NOMO-1 (cell line): Measurements from ENCODE around the gene KCNE1.
A peak's percentile ranks its signal among the peaks of the same experiment; 100 is the strongest.

ENCODE experiments used
- DNase-seq, 2 experiments: peaks; one replicate each; lab custom pipeline; 2025; ENCODE audit not compliant: unreplicated experiment in 2 of 2; lab: John Stamatoyannopoulos, UW

KCNE1 gene

DNA sequence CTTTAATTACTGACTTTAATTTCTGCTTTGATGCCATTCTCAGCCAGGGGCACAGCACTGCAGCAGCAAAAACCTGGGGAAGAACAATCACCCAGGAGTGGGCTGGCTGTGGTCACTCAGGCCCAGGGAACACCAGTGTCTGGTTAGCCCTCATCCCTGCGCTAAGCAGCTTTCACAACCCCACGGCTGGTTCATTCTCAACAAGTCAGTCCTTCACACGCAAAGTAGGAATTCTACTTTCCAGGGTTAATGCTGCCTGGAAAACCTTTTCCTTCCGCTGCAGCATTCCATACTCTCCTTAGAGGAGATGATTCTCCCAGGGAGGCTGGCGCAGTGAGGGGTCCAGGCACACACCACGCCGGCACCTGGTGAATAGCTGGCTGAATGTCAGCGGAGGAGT lies 24.3 kb upstream of the KCNE1 start:
- DNase-seq: no peak

DNA sequence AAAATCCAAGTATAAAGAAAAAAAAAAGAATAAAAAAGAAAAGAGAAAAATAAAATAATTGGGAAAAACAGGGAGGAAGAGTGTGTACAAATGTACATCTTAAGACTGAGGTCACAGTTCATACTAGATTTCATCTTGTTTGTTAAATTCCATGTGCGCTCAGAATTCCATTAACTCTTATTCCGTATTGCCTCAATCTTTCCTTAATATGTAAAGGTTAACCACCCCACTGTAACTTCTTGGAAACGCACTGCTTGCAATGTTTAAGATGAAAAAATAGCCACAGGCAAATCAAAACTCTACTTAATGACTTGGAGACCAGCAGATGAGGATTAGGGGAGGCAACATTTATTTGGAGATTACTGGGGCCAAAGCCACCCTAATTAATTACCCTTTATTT lies 23.9 kb upstream of the KCNE1 start:
- no peak for DNase-seq

DNA sequence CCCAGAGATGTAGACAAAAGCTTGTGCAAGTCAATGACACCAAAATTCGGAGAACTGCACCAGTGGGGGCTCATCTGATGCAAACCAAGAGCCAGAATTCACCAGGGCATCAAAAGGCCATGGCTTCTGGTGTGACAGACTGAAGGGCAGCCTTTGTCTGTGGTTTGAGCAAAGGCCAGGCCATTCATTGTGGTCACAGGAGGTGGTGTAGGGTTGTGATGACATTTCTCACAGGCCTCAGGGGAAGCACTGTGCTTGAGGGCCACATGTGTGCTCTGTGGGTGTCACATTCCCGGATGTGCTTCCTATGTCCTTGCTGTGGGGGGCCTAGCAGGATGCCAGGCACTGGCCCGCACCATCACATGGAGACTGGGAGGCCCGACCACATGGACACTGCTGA lies 22.5 kb upstream of the KCNE1 start:
- peak in 1 of 2 experiments; percentile 12 for DNase-seq

DNA sequence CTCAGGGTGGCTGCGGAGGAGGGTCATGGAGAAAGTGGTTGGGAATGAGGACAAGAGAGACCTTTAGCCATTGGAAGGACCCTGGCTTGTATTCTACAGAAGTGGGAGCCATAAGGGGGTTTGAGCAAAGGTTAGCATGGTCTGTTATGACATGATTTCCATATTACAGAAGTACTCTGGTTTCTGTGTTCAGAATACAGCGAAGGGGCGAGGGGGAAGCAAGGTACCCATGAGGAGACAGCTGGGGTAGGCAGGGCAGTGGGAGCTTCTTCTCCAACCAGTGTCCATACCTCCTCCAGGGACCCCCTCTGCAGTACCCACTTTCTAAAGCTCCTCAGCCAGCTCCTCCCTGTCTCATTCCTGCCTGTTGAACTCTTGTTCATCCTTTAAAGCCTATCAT lies 21.9 kb upstream of the KCNE1 start:
- no peak for DNase-seq

DNA sequence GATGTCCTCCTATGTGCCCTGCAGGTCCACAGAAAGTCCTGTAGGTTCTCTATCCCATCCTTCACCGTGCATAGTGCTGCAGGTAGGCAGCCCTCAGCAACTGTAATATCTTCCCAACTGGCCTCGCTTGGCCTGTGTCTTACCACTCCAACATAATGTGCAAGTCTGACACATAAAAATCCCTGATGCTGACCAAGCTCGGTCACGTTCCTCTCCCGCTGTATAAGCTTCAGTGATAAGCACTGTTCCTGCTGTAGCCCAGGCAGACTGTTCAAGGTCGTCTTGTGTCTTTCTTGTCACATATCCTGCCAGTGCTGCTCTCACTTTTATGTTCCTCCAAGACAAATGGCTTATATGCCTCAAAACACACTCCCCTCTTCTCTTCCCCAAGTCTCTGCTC lies 19.4 kb upstream of the KCNE1 start:
- no peak for DNase-seq

DNA sequence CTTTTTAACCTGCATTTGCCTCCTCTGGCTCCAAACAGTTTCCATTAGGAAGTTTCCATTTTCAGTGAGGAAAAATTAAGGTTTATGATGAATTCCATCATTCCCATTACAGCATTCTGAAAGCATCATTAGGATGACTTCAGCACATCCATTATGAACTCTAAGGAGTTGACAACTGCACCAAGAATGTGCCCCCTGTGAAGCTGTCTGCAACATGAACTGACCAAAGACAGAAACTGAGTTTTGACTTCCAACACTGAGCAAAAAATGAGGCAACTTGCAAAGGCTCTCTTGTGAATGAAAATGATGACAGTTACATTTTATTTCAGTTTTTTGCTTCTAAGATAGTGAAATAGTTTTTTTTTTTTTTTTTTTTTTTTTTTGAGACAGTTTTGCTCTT lies 18.3 kb upstream of the KCNE1 start:
- no peak for DNase-seq

DNA sequence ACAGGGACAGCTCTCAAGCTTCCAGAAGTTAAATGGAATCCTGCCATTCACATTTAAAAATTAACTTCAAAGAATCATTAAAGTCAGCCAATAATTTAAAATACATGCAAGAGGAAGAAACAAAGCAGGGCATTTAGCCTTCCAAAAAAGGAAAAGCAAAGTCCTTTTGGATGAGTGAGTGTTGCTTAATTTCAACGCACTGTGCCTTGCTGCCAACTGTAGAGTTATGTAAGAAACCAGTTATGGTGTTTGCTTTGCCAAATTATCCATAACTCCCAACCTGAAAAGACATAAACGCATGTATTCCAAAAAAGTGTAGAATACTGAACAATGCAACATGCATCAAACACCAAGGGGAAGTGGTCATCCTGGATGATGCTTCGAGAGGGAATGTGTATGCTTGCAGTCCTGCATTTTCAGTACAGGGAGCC lies 16.1 kb upstream of the KCNE1 start:
- no peak for DNase-seq

DNA sequence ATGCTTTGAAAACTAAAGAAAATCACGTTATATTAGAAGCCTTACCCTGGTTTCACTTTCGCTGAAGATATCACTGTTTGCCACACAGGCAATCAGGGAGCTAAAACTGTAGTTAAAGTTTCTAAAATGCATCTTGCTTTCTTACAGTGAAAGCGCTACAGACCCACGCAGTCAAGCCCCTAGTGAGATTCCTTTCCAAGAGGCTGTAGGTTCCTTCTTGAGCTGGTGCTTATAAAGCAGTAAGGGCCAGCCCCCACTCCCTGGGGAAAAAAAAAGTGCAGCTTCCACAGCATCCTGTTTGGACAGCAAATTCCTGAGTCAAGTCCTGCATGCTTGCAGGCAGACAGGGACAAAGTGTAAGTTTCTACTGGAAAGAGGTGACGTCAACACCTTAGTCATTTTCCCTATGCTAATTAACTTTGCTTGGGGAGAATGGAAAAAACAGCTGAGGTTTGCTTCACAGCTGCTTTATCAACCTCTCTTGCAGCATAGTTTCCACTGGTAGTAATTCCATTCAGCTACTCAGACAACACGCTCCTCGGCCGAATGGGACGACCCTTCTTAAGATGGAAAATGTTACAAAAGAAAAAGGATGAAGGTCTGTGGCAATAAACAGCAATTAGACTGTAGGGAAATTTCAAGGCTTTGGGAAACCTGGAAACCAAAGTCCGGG lies 14.7 kb upstream of the KCNE1 start:
- peak in 1 of 2 experiments; percentile 14 for DNase-seq

DNA sequence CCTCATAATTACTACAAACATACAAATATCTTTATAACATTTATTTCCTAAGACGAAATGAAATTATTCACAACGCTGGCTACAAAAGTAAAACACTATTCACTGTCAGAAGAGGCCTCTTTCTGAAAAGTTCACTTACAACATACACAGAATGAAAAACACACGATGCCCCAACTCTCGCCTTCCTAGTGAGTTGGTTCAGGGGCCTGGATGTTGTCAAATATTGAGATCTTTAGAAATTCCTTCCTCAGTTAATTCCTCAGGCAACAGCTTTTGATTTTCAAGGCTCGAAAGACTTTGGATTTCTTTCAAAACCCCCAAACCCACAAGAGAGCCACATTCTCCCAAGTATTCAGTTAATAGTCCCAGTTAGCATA lies 14.2 kb upstream of the KCNE1 start:
- no peak for DNase-seq

DNA sequence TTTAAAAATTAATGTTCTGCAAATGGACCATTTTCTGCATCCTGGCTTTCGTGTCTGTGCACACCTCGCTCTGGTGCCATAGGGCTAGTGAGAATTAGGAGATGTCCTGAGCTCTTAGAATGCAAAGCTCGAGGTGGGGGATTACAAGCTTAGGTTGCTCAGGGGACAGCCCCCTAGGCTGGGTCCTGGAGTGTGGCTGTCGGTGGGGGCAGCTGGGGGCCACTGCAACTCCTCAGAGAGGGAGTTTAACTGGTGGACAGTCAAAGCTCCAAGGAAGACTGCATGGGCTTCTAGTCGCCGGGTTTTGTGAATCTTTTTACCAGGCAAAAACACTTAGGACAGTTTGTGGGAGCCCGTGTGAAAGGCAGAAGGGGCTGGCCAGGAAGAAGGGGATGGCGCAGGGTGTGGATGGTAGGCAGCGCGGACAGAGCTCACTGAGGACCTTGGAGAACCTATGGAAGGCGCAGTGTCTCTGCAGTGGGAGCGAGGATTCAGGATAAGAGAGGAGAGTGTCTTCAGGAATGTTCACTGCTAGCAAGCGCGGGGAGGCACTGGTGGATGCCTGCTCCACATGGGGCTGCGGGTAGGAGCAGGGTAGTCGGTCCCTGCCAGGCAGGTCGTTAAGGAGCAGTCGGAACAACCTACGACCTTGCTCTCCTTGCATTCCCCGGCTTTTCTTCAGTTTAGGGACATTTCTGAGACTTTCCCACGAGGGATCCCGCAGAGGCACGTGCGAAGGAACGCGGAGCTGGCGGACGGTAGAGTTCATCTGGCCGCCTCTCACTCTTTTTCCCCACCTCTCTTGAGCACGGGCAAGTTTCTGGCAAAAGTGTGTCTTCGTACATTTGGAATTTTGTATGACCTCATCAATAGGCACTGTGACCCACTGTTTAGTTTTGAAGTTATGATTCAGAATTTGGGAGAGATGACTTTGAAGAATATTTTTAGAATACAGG lies 12.9 kb upstream of the KCNE1 start:
- DNase-seq: no peak

DNA sequence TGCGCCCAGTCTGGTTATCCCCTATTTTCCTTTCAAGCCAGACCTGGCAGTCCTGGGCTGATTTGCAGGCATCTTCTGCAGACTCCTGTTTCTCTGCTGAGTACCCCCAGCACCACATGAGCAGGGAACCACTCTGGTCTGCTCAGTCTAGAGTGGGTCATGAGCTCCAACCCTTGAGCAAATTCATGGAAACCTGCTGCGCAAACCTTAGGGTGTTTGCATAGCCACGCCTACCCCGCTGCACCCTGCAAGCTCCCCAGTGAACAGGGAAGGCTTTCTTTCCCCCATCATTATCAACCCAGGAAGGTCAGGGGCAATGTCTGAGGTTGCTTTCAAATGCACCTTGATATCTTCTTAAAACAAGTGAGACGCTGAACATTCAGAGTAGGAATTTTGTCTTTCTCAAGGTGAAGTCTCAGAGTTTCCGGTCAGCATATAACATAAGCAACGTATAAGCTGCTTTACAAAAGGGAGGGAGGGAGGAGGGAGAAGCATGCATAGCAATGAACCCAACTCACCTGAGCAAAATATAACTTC lies 11.1 kb upstream of the KCNE1 start:
- DNase-seq: no peak

DNA sequence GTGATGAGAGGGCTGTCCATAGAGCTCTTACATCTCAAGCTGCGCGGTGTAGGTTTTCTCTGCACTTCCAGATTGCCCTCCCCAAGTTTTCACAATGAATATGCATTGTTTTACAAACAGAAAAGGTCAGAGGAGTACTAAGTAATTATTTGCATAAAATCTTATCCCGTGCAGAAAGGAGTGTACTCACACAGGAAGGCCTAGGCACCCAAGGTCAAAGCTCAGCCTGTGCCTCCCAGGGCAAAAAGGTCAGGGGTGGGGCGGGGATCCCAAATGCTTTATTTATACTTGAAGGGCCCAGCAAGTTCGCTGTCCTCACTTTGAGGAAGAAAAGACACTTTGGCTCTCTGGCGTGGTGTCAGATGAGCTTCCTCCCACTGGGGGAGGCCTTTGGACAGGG lies 10.3 kb upstream of the KCNE1 start:
- no peak for DNase-seq

DNA sequence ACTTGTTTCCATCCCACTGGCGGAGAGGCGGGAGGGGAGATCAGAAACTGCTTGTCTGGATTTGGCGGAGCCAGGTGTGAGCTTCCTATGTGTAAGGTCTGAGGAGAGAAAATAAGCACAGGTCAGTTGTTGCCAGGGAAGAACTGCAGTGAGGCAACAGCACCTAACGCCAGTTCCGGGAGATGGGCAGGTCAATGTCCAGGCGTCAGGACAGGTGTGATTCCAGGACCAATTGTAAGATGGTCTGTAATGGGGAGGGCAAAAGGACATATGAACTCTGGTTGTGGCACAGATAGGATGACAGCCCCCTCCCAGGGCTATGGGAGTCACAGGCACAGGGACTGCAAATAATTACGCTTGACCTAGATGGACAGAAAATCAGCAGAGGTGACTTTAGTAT lies 9.6 kb upstream of the KCNE1 start:
- DNase-seq: no peak

DNA sequence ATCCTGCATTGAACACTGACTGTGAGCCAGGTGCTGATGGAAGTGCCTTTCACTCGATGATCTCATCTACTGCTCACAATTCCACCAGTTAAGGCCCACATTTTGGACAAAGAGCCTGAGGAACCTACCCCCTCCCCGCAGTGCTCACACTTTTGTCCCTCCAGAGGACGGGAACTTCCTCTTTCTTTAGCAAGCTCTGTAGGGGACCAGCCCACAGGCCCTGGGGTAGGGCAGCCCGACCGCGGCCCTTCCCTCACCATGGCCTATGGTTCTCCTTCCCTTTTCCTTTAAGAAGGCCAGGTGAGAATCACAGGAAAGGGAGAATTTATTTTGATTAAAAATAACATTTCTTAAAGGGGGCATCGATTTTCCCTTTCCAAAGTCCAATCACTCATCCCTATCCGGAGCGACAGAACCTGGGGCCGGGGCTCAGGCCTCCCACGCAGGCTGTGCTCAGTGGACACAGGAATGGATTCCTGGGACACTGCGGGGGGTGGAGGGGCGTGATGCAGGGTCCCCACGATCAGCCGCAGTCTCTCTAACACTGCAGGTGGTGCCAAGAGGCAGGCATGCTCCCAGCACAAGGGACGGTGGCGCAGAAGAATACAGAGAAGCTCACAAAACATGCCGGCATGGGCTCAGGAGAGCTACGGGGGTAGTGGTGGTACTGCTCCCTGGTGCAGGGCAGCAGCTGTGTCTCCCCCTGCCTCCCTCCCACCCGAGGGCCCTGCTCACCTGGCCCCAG lies 8.9 kb upstream of the KCNE1 start:
- DNase-seq: peak; percentile 43

DNA sequence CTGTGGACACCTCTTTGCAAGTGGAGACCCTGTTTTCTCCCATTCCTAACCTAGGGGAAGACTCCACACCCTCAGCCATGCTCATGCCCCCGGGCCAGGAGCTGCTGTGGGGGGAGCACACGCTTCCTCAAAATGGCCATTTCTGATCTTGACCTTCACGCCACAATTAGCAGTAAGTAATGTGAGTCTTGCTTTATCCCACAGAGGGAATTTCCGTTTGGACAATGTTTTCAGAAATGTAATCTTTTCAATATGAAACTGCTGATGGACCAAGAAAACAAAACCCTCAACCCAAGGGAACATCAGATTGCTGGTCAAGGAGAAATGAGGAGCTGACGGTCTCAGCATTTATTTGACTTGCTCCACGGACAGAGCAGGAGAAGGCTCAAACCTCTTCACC lies 8.3 kb upstream of the KCNE1 start:
- no peak for DNase-seq

DNA sequence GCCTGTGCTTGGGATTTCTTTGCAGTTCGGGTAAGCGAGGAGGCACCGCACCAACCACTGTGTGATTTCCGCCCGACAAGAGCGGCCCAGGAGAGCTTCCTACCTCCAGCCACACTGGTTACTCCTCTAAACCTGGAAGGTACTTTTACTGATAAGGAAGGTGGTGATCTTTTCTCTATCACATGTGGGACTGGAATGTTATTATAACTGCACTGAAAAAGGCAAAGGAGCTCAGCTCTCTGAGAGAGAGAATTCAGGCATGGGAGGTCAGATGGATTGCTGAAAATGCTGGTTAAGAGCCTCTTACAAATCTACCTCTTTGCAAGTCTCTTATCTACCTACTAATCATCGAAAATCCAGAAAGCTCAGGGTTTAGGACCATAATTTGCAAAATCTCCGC lies 7.7 kb upstream of the KCNE1 start:
- DNase-seq: no peak

DNA sequence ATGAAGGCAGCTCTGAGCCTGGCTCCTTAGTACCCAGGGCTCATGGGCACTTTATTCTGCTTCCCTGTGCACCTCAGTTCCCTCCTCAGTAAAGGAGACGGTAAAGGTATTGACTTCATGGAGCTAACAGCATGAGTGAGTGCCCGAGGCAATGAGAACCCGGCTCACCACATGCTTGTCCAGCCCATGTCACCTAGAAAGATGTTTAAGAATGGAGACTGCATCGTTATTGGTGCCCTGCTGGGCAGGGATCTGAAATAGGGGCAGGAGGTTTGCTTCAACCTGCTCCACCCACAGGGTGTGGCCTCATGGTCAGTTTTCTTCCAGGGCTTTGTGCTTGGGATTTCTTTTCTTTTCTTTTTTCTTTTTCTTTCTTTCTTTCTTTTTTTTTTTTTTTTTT lies 7.0 kb upstream of the KCNE1 start:
- DNase-seq: no peak

DNA sequence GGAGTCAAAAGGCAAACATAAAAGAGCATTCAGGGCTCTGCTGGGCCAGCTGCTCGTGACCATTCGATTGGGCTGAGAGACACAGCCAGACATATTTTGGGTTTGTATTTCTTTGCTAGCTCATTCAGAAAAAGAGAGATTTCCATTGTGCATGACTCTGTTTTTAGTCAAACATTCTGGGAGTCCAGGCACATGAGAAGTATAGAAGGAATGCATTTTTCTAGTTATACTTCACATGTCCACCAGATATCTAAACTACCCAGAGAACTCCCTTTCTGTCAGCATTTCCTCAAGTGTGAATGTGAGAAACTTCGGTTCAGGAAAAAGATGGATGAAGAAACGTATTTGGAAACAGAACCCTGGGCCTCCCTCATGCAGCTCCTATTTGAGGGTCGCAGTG lies 6.3 kb upstream of the KCNE1 start:
- DNase-seq: no peak

DNA sequence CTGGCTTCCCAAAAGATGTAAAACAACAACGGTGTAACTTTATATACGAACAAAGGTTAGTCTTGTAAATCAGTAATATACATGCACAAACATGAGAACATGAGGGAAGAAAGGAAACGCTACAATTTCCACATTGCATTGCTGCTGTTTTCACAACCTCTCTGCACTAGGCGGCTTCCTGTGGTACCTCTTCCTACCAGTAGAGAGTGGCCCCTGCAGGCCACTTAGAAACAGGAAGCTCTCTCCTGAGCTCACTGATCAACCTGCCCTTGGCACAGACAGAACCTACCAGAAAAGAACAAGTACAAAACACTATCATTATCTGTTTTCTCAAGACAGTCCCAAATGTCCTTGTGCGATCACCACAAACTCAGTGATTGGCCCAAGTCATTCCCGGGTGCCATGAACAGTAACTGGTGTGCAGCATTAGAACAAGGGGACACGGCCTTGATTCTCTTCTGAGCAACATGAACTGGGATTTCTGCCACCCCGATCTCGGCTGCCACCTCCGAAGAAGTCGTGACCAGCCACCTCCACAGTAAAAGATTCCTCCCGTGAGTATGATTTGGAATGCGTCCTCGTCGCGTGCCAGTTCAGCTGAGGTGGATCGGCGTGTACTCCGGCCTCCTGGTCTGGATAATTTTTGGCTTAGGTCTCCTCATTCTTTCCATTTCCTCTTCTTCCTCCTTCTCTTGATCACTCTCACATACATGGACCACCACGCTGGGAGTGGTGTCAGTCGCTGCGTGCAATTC lies 5.7 kb upstream of the KCNE1 start:
- DNase-seq: peak; percentile 83 to 87

DNA sequence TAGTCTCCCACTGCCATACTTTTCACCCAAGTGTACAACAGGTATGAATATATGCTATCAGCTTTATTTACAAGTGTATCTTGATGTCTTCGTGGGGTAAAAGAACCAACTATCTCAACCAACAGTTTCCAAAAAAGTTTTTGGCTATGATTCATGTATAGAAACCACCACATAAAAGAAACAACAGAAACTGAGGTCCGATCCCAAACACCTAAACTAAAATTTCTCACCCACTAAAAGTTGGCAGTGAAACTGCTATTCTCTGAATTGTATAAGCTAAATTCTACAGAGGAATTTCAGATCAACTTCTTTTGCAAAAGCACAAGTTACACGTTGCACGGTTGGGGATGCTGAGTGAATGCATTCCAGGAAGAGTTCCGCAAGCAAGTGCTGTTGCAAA lies 5.0 kb upstream of the KCNE1 start:
- DNase-seq: no peak
